Glomerular visceral epithelial cell (primary cell): ENCODE results near the gene ZNF775.
A peak's percentile ranks its signal among the peaks of the same experiment; 100 is the strongest.

ENCODE experiments used
- DNase-seq: peaks from one replicate; pipeline ENCODE4 v3.0.0-alpha.2; 2016; ENCODE audit errors: extremely low spot score

Gene ZNF775

GRCh38 chr7:150400788-150401423 lies 21.8 kb downstream of the ZNF775 start:
- no peak for DNase-seq

- no peak for DNase-seq
Observed at GRCh38 chr7:150401424-150401790, 22.3 kb downstream of the ZNF775 start.

- DNase-seq, result no peak
Observed at GRCh38 chr7:150401861-150402631, 22.9 kb downstream of the ZNF775 start.

- no peak for DNase-seq
Observed at GRCh38 chr7:150402671-150403321, 23.7 kb downstream of the ZNF775 start.

GRCh38 chr7:150403376-150404171 lies 24.4 kb downstream of the ZNF775 start:
- DNase-seq, result no peak

GRCh38 chr7:150404172-150404804 lies 25.2 kb downstream of the ZNF775 start:
- no peak for DNase-seq

GRCh38 chr7:150404805-150405583 lies 25.9 kb downstream of the ZNF775 start:
- DNase-seq, result peak; percentile 78

GRCh38 chr7:150405584-150406311 lies 26.6 kb downstream of the ZNF775 start:
- peak; percentile 22 for DNase-seq

GRCh38 chr7:150406312-150406566 lies 27.1 kb downstream of the ZNF775 start:
- DNase-seq, result no peak

- DNase-seq, result peak; percentile 44
Observed at GRCh38 chr7:150406567-150407421, 27.7 kb downstream of the ZNF775 start.

GRCh38 chr7:150407588-150408392 lies 28.7 kb downstream of the ZNF775 start:
- DNase-seq, result no peak

- DNase-seq, result no peak
Observed at GRCh38 chr7:150408393-150409299, 29.5 kb downstream of the ZNF775 start.

GRCh38 chr7:150409300-150410030 lies 30.3 kb downstream of the ZNF775 start:
- DNase-seq, result no peak

GRCh38 chr7:150410131-150410530 lies 31.0 kb downstream of the ZNF775 start:
- DNase-seq, result no peak

GRCh38 chr7:150410680-150411346 lies 31.7 kb downstream of the ZNF775 start:
- DNase-seq, result peak; percentile 85

GRCh38 chr7:150411606-150412005 lies 32.5 kb downstream of the ZNF775 start:
- no peak for DNase-seq
